ENCODE measurements around the gene CFAP65. TPM values are rescaled to one million over a fixed set of nuclear protein-coding genes. Genes with fewer than 3 reads are reported as not detected.

CFAP65 gene
- total RNA-seq, 1 donor from 2014 or later = 0.93 TPM

GRCh38 chr2:219081096-219081495 lies 39.8 kb upstream of the CFAP65 start:
- no peak overlapping the region for H3K27ac Mint-ChIP-seq (ENCODE audit: unreplicated experiment)
- H3K27me3 Mint-ChIP-seq (ENCODE audit: low read depth) = no peaks in the 10 kb centered on the region
- no peaks in the 10 kb centered on the region for H3K36me3 Mint-ChIP-seq (ENCODE audit: low read depth)
- no peak for TF ChIP-seq CTCF (conservative IDR thresholded peaks at IDR 0.05)
- no peaks in the 10 kb centered on the region for H3K9me3 Mint-ChIP-seq
- H3K4me1 Mint-ChIP-seq = no peaks in the 10 kb centered on the region
- no peak for DNase-seq (ENCODE audit: low read depth, low spot score)
- H3K4me3 Mint-ChIP-seq = no peak overlapping the region

- Mint-ChIP-seq H3K4me1 (no peaks in the 10 kb centered on the region), H3K9me3 (no peaks in the 10 kb centered on the region), H3K27me3 (ENCODE audit: low read depth) (no peaks in the 10 kb centered on the region), H3K27ac (ENCODE audit: unreplicated experiment) (no peak overlapping the region), H3K4me3 (no peak overlapping the region), H3K36me3 (ENCODE audit: low read depth) (no peaks in the 10 kb centered on the region)
- no peak for TF ChIP-seq CTCF (conservative IDR thresholded peaks at IDR 0.05)
- no peak for DNase-seq (ENCODE audit: low read depth, low spot score)
Observed at GRCh38 chr2:219079417-219079816, 38.1 kb upstream of the CFAP65 start.

- Mint-ChIP-seq H3K36me3 (ENCODE audit: low read depth) (peaks cover 3% of the 10 kb centered on the region), H3K27me3 (ENCODE audit: low read depth) (no peaks in the 10 kb centered on the region), H3K9me3 (no peaks in the 10 kb centered on the region), H3K4me1 (no peaks in the 10 kb centered on the region), H3K27ac (ENCODE audit: unreplicated experiment) (no peak overlapping the region), H3K4me3 (no peak overlapping the region)
- DNase-seq (ENCODE audit: low read depth, low spot score) = no peak
- TF ChIP-seq CTCF (conservative IDR thresholded peaks at IDR 0.05) = no peak
Observed at GRCh38 chr2:219078951-219079350, 37.6 kb upstream of the CFAP65 start.

- TF ChIP-seq CTCF (conservative IDR thresholded peaks at IDR 0.05) = no peak
- Mint-ChIP-seq H3K36me3 (ENCODE audit: low read depth) (peaks cover 4% of the 10 kb centered on the region), H3K4me3 (no peak overlapping the region), H3K4me1 (no peaks in the 10 kb centered on the region), H3K27ac (ENCODE audit: unreplicated experiment) (no peak overlapping the region), H3K27me3 (ENCODE audit: low read depth) (no peaks in the 10 kb centered on the region), H3K9me3 (no peaks in the 10 kb centered on the region)
- no peak for DNase-seq (ENCODE audit: low read depth, low spot score)
Observed at GRCh38 chr2:219078126-219078525, 36.8 kb upstream of the CFAP65 start.

- Mint-ChIP-seq H3K27ac (ENCODE audit: unreplicated experiment) (no peak overlapping the region), H3K36me3 (ENCODE audit: low read depth) (peaks cover 4% of the 10 kb centered on the region), H3K27me3 (ENCODE audit: low read depth) (no peaks in the 10 kb centered on the region), H3K4me1 (no peaks in the 10 kb centered on the region), H3K4me3 (no peak overlapping the region), H3K9me3 (no peaks in the 10 kb centered on the region)
- no peak for DNase-seq (ENCODE audit: low read depth, low spot score)
- TF ChIP-seq CTCF (conservative IDR thresholded peaks at IDR 0.05) = no peak
Observed at GRCh38 chr2:219076253-219076652, 34.9 kb upstream of the CFAP65 start.

Measured in neural crest cell (in vitro differentiated cells).